Suprapubic skin (tissue), 4 donors: ENCODE measurements around the gene HES5. TPM values are rescaled to one million over a fixed set of nuclear protein-coding genes. Genes with fewer than 3 reads are reported as not detected.

Source experiments
- DNase-seq, 2 donors: peaks; one replicate each; pipeline ENCODE4 v3.0.0-alpha.2; 2019; ENCODE audit warnings: low spot score in 2 of 2
- H3K27ac ChIP-seq: fragments of 200-600 bp; sonication (generic); one replicate; pipeline ENCODE4 v1.5.1; 2019
- H3K27me3 ChIP-seq: fragments of 200-600 bp; sonication (generic); one replicate; pipeline ENCODE4 v1.5.1; 2019
- H3K36me3 ChIP-seq: fragments of 200-600 bp; sonication (generic); one replicate; pipeline ENCODE4 v1.5.1; 2019
- H3K4me1 ChIP-seq: fragments of 200-600 bp; sonication (generic); one replicate; pipeline ENCODE4 v1.5.1; 2019
- H3K4me3 ChIP-seq: fragments of 200-600 bp; sonication (generic); one replicate; pipeline ENCODE4 v1.5.1; 2019; ENCODE audit warnings: mild to moderate bottlenecking
- H3K9me3 ChIP-seq: fragments of 200-600 bp; sonication (generic); one replicate; pipeline ENCODE4 v1.5.1; 2019
- CTCF ChIP-seq, 2 donors: fragments of 200-600 bp in 1 of 2; fragments of 450-650 bp in 1 of 2; sonication (generic) in 1 of 2; IDR thresholded peaks; one replicate each; pipeline ENCODE4 v1.5.1; 2016 to 2019; ENCODE audit warnings: antibody characterized with exemption in 2 of 2, mild to moderate bottlenecking in 1 of 2, moderate library complexity in 1 of 2
- EP300 ChIP-seq: sonication (generic); formaldehyde crosslinking; IDR thresholded peaks from one replicate; pipeline ENCODE4 v1.6.1; 2017; ENCODE audit warnings: antibody characterized with exemption
- POLR2A ChIP-seq, 2 donors: fragments of 450-650 bp; IDR thresholded peaks; one replicate each; pipeline ENCODE4 v1.6.1; 2017; ENCODE audit warnings: antibody characterized with exemption in 2 of 2, mild to moderate bottlenecking in 2 of 2, moderate library complexity in 2 of 2
- POLR2AphosphoS5 ChIP-seq, 3 donors: sonication (generic); formaldehyde crosslinking; IDR thresholded peaks; one replicate each; pipeline ENCODE4 v1.6.1; 2017; ENCODE audit warnings: antibody characterized with exemption in 3 of 3
- WGBS: methylation state at CpG from one replicate; pipeline ENCODE4 v1.1.5; 2018; 5-methylcytosine and 5-hydroxymethylcytosine counted together
- total RNA-seq, 4 donors: library from RNA; depleted of rRNA; stranded (reverse); fragments of >200 nt; gene quantifications; one replicate each; pipeline ENCODE4 v1.1.0, GENCODE V29; 2016

HES5 gene
- total RNA-seq, 4 donors from 2014 or later = 2.6 to 12.0 (median 5.9) TPM

GRCh38 chr1:2507744-2508155 lies 22.3 kb downstream of the HES5 start:
- DNase-seq = no peak
- H3K4me3 ChIP-seq = no peak overlapping the region
- TF ChIP-seq POLR2AphosphoS5 (IDR thresholded peaks at IDR 0.05) = no peak
- TF ChIP-seq POLR2A (IDR thresholded peaks at IDR 0.05) = no peak
- TF ChIP-seq EP300 = no peak
- TF ChIP-seq CTCF (IDR thresholded peaks at IDR 0.05) = no peak
- H3K4me1 ChIP-seq = peaks cover 18% of the 10 kb centered on the region
- WGBS = no CpG with 5 or more reads among the region's 6 CpGs
- peaks cover 53% of the 10 kb centered on the region for H3K36me3 ChIP-seq
- peaks cover 20% of the 10 kb centered on the region for H3K27me3 ChIP-seq
- no peak overlapping the region for H3K27ac ChIP-seq
- no peaks in the 10 kb centered on the region for H3K9me3 ChIP-seq

- H3K4me3 ChIP-seq = no peak overlapping the region
- TF ChIP-seq POLR2AphosphoS5 (IDR thresholded peaks at IDR 0.05) (no peak), CTCF (IDR thresholded peaks at IDR 0.05) (no peak), EP300 (no peak), POLR2A (IDR thresholded peaks at IDR 0.05) (no peak)
- H3K36me3 ChIP-seq = peaks cover 49% of the 10 kb centered on the region
- H3K27ac ChIP-seq = no peak overlapping the region
- peaks cover 18% of the 10 kb centered on the region for H3K4me1 ChIP-seq
- no peaks in the 10 kb centered on the region for H3K9me3 ChIP-seq
- WGBS = 63% methylated on average over 6 of the region's 15 CpGs
- no peak for DNase-seq
- peaks cover 27% of the 10 kb centered on the region for H3K27me3 ChIP-seq
These were observed 23.0 kb downstream of the HES5 start for GRCh38 chr1:2506901-2507565.

DNA sequence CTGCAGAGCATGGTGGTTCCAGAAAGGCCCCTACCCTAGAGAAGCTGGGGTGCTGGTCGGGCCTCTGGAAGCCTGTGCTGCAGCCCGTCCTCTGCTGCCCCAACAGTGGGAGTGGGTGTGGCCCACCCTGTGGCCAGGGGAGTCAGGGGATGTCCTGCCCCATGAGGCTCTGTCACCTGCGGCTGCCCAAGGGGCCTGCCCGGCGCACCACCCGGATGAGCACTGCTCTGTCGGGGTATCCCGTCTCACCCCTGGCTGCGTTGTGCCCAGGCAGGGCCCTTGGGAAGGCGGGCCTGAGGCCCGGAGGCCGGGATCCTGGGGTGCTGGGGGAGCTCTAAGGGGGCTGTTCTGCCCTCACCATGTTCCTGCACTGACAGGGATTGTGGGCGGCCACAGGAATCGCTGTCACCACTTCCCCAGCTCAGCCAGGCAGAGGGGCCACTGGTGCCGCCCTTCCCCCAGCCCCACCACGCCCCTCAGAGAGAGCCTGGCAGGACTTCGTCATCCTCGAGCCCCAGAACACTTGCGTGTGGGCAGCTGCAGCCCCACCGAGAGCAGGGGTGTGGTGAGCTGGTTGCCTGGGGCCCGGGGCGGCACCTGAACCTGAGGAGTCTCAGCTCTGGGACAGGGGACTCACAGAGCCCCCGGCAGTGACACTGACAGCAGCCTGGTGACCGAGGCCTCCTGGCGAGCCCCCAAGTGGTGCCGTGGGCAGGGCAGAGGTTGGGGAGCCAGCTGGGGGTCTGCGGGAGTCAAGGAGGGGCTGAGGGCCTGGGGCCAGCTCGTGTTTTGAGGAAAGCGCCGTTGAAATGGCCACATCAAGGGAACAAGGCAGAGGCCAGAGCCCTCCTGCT lies 23.8 kb downstream of the HES5 start:
- TF ChIP-seq CTCF (IDR thresholded peaks at IDR 0.05) (no peak), POLR2AphosphoS5 (IDR thresholded peaks at IDR 0.05) (no peak), EP300 (no peak), POLR2A (IDR thresholded peaks at IDR 0.05) (no peak)
- Histone ChIP-seq H3K4me1 (peaks cover 18% of the 10 kb centered on the region), H3K27ac (no peak overlapping the region), H3K27me3 (peaks cover 35% of the 10 kb centered on the region), H3K36me3 (peaks cover 47% of the 10 kb centered on the region), H3K4me3 (no peak overlapping the region), H3K9me3 (no peaks in the 10 kb centered on the region)
- 63% methylated on average over 7 of the region's 30 CpGs for WGBS
- DNase-seq = no peak

GRCh38 chr1:2505461-2505994 lies 24.5 kb downstream of the HES5 start:
- H3K4me1 ChIP-seq = peaks cover 18% of the 10 kb centered on the region
- H3K9me3 ChIP-seq = no peaks in the 10 kb centered on the region
- 61% methylated on average over 17 of the region's 21 CpGs for WGBS
- peaks cover 40% of the 10 kb centered on the region for H3K36me3 ChIP-seq
- no peak overlapping the region for H3K4me3 ChIP-seq
- no peak for TF ChIP-seq EP300
- peaks cover 39% of the 10 kb centered on the region for H3K27me3 ChIP-seq
- no peak overlapping the region for H3K27ac ChIP-seq
- no peak for DNase-seq

- Histone ChIP-seq H3K9me3 (no peaks in the 10 kb centered on the region), H3K36me3 (peaks cover 34% of the 10 kb centered on the region), H3K27ac (no peak overlapping the region), H3K27me3 (peaks cover 39% of the 10 kb centered on the region), H3K4me3 (no peak overlapping the region), H3K4me1 (peaks cover 22% of the 10 kb centered on the region)
- WGBS = no CpG with 5 or more reads among the region's 22 CpGs
- no peak for DNase-seq
- TF ChIP-seq CTCF (IDR thresholded peaks at IDR 0.05) (no peak), EP300 (no peak), POLR2A (IDR thresholded peaks at IDR 0.05) (no peak), POLR2AphosphoS5 (IDR thresholded peaks at IDR 0.05) (no peak)
These were observed 25.2 kb downstream of the HES5 start for GRCh38 chr1:2504949-2505272.
